ENCODE data around the gene CAPN2. TPM values are rescaled to one million over a fixed set of nuclear protein-coding genes. Genes with fewer than 3 reads are reported as not detected.

Gene CAPN2
- total RNA-seq, 1 donor from 2014 or later = 151 TPM

DNA sequence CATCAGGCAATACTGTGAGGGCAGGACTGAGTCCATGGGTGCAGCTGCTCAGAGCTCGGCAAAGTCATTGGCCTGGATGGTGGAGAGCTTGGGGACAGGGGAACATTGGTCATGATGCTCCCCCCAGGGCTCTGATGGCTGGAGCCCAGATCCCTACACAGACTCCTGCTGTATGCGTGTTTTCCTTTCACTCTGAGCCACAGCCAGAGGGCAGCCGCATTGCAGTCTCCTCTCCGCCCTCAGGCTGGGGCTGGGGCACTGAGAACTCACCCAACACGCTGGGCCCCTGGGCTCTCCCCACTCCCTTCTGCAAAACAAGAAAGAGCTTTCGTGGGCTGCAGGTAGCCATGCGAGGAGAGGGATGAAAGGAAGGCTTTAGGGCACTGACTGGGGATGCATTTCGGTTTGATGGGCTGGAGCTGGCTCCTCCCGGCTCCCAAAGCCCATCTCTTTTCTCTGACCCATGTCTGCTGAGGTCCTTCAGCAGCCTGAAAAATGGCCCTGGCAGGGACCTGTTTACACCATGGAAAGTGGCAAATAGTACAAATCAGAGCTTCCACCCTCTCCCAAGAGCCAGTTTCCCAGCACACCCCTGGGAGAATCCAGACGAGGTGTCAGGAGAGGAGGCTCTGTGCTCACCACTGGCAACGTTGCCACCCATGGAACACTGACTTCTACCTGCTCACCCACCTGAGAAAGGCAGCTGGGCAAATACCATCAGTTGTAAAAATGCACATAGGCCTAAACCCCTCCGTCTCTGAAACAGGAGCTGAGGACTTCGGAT lies 43.8 kb downstream of the CAPN2 start:
- TF ChIP-seq CTCF (IDR thresholded peaks at IDR 0.05; ENCODE audit: unreplicated experiment) = no peak
- DNase-seq (ENCODE audit: low spot score in 2 of 2, unreplicated experiment in 2 of 2) = no peak
- H3K27me3 Mint-ChIP-seq (ENCODE audit: low read depth) = no peaks in the 10 kb centered on the region
- H3K27ac Mint-ChIP-seq = no peak overlapping the region
- no peaks in the 10 kb centered on the region for H3K9me3 Mint-ChIP-seq
- H3K36me3 Mint-ChIP-seq = peaks cover 32% of the 10 kb centered on the region
- peaks cover 8% of the 10 kb centered on the region for H3K4me1 Mint-ChIP-seq
- H3K4me3 Mint-ChIP-seq = no peak overlapping the region

- Mint-ChIP-seq H3K36me3 (peaks cover 31% of the 10 kb centered on the region), H3K9me3 (no peaks in the 10 kb centered on the region), H3K27me3 (ENCODE audit: low read depth) (no peaks in the 10 kb centered on the region), H3K4me3 (no peak overlapping the region), H3K27ac (no peak overlapping the region), H3K4me1 (peaks cover 13% of the 10 kb centered on the region)
- no peak for DNase-seq (ENCODE audit: low spot score in 2 of 2, unreplicated experiment in 2 of 2)
- no peak for TF ChIP-seq CTCF (IDR thresholded peaks at IDR 0.05; ENCODE audit: unreplicated experiment)
These were observed 44.7 kb downstream of the CAPN2 start for GRCh38 chr1:223756806-223757700.

DNA sequence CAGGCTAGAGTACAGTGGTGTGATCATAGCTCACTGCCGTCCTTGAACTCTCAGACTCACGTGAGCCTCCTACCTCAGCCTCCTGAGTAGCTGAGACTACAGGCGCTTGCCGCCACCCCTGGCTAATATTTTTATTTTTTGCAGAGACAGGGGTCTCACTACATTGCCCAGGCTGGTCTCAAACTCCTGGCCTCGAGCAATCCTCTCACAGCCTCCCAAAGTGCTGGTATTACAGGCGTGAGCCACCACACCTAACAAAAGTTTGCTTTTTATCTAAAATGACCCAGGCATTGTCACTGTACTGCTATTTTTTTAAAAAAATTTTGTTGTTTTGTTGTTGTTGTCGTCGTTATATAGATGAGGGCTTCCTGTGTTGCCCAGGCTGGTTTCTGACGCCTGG lies 46.4 kb downstream of the CAPN2 start:
- no peaks in the 10 kb centered on the region for H3K27me3 Mint-ChIP-seq (ENCODE audit: low read depth)
- no peak for TF ChIP-seq CTCF (IDR thresholded peaks at IDR 0.05; ENCODE audit: unreplicated experiment)
- peaks cover 13% of the 10 kb centered on the region for H3K4me1 Mint-ChIP-seq
- H3K27ac Mint-ChIP-seq = no peak overlapping the region
- H3K4me3 Mint-ChIP-seq = no peak overlapping the region
- H3K36me3 Mint-ChIP-seq = peaks cover 30% of the 10 kb centered on the region
- no peak for DNase-seq (ENCODE audit: low spot score in 2 of 2, unreplicated experiment in 2 of 2)
- no peaks in the 10 kb centered on the region for H3K9me3 Mint-ChIP-seq

DNA sequence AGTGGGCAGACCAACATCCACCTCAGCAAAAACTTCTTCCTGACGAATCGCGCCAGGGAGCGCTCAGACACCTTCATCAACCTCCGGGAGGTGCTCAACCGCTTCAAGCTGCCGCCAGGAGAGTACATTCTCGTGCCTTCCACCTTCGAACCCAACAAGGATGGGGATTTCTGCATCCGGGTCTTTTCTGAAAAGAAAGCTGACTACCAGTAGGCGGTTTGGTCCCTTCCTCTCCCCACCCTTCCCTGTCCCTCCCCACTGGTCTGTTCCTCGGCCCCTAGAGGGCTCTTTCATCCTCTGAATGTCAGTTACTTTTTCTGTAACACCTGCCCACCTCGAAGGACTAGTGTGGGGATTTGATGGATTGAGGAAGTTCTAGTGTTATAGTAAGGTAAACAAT lies 46.9 kb downstream of the CAPN2 start:
- H3K36me3 Mint-ChIP-seq = peaks cover 34% of the 10 kb centered on the region
- no peak for TF ChIP-seq CTCF (IDR thresholded peaks at IDR 0.05; ENCODE audit: unreplicated experiment)
- H3K27ac Mint-ChIP-seq = no peak overlapping the region
- peaks cover 13% of the 10 kb centered on the region for H3K4me1 Mint-ChIP-seq
- no peak overlapping the region for H3K4me3 Mint-ChIP-seq
- no peak for DNase-seq (ENCODE audit: low spot score in 2 of 2, unreplicated experiment in 2 of 2)
- no peaks in the 10 kb centered on the region for H3K9me3 Mint-ChIP-seq
- H3K27me3 Mint-ChIP-seq (ENCODE audit: low read depth) = no peaks in the 10 kb centered on the region

- no peak for DNase-seq (ENCODE audit: low spot score in 2 of 2, unreplicated experiment in 2 of 2)
- Mint-ChIP-seq H3K9me3 (no peaks in the 10 kb centered on the region), H3K27ac (peak overlapping the region; percentile 73), H3K4me3 (no peak overlapping the region), H3K27me3 (ENCODE audit: low read depth) (no peaks in the 10 kb centered on the region), H3K4me1 (peaks cover 12% of the 10 kb centered on the region), H3K36me3 (peaks cover 34% of the 10 kb centered on the region)
- TF ChIP-seq CTCF (IDR thresholded peaks at IDR 0.05; ENCODE audit: unreplicated experiment) = no peak
These were observed 48.5 kb downstream of the CAPN2 start for GRCh38 chr1:223760833-223761232.

Measured in mesothelial cell of epicardium (in vitro differentiated cells).